B cell (primary cell): ENCODE data around the gene SAP130. TPM values are rescaled to one million over a fixed set of nuclear protein-coding genes. Genes with fewer than 3 reads are reported as not detected.

Experiments
- ATAC-seq: fragments of 200-7000 bp; cut with Tn5 transposase; one replicate; pipeline ENCODE4 v1.10.0; 2021; ENCODE audit warnings: low read depth, mild to moderate bottlenecking, moderate number of reproducible peaks, moderate library complexity
- CTCF ChIA-PET: fragments of 350-600 bp; sonication (Branson Sonifier 250); formaldehyde crosslinking; loops from one replicate; lab custom pipeline; 2021; ENCODE audit warnings: antibody characterized with exemption, inconsistent platforms; lab: Charles Lee
- POLR2A ChIA-PET: fragments of 350-600 bp; sonication (Branson Sonifier 250); formaldehyde crosslinking; loops from one replicate; lab custom pipeline; 2021; ENCODE audit warnings: antibody characterized with exemption; lab: Charles Lee
- DNase-seq: peaks from one replicate; pipeline ENCODE4 v3.0.0; 2013
- H2AFZ ChIP-seq: 2 replicates; pipeline ENCODE4 v1.6.1; 2012; ENCODE audit warnings: mild to moderate bottlenecking, low read depth, low read length; ENCODE audit not compliant: insufficient read depth, poor library complexity, severe bottlenecking
- H3K27ac ChIP-seq, 2 donors: 1 replicate in 1 of 2; 2 replicates in 1 of 2; pipeline ENCODE4 v1.5.1; 2012 to 2013; ENCODE audit warnings: low read length in 2 of 2, mild to moderate bottlenecking in 2 of 2, moderate library complexity in 1 of 2
- H3K27me3 ChIP-seq, 4 experiments: fragments of 200-600 bp in 1 of 4; sonication (generic) in 1 of 4; replicated peaks in 1 of 4; 1 replicate in 2 of 4; 2 replicates in 2 of 4; pipeline versions ENCODE4 v1.6.1 to v1.7.0; 2013 to 2016; ENCODE audit warnings: low read length in 3 of 4, mild to moderate bottlenecking in 2 of 4, mixed read lengths in 1 of 4, moderate library complexity in 1 of 4; ENCODE audit not compliant: insufficient read depth in 4 of 4, control insufficient read depth in 3 of 4; ENCODE audit errors: control extremely low read depth in 1 of 4
- H3K36me3 ChIP-seq, 2 experiments: replicated peaks in 1 of 2; 1 replicate in 1 of 2; 2 replicates in 1 of 2; pipeline versions ENCODE4 v1.6.1 to v1.7.1; 2013; ENCODE audit warnings: low read length in 1 of 2; ENCODE audit not compliant: insufficient read depth in 2 of 2, control insufficient read depth in 1 of 2; ENCODE audit errors: control extremely low read depth in 1 of 2, extremely low read depth in 1 of 2
- H3K4me1 ChIP-seq, 2 donors: fragments of 200-600 bp in 1 of 2; sonication (generic) in 1 of 2; 1 replicate in 1 of 2; 2 replicates in 1 of 2; pipeline versions ENCODE4 v1.5.1 to v1.6.1; 2013 to 2017; ENCODE audit warnings: low read length in 2 of 2; ENCODE audit not compliant: control insufficient read depth in 2 of 2, insufficient read depth in 2 of 2
- H3K4me2 ChIP-seq: replicated peaks from 2 replicates; pipeline ENCODE3; 2012; ENCODE audit warnings: mild to moderate bottlenecking, low read depth, low read length; ENCODE audit not compliant: poor library complexity, severe bottlenecking
- H3K4me3 ChIP-seq, 5 experiments: fragments of 200-600 bp in 1 of 5; sonication (generic) in 1 of 5; 1 replicate in 3 of 5; 2 replicates in 2 of 5; pipeline versions ENCODE4 v1.5.1 to v1.7.0; 2011 to 2016; ENCODE audit warnings: low read length in 4 of 5, mild to moderate bottlenecking in 4 of 5, low read depth in 2 of 5, control low read depth in 1 of 5, moderate library complexity in 1 of 5; ENCODE audit not compliant: insufficient read depth in 1 of 5; ENCODE audit errors: control extremely low read depth in 1 of 5, extremely low read depth in 1 of 5
- H3K79me2 ChIP-seq: fragments of 200-600 bp; sonication (generic); one replicate; pipeline ENCODE4 v1.6.0; 2016; ENCODE audit warnings: low read length; ENCODE audit not compliant: control insufficient read depth, insufficient read depth
- H3K9ac ChIP-seq: fragments of 200-600 bp; sonication (generic); 2 replicates; pipeline ENCODE4 v1.6.1; 2017; ENCODE audit warnings: mild to moderate bottlenecking, low read length, moderate library complexity
- H3K9me3 ChIP-seq, 3 donors: one replicate each; pipeline versions ENCODE4 v1.6.1 to v1.7.1; 2013; ENCODE audit warnings: low read length in 2 of 3; ENCODE audit not compliant: control insufficient read depth in 2 of 3, insufficient read depth in 1 of 3; ENCODE audit errors: control extremely low read depth in 1 of 3
- H4K20me1 ChIP-seq: 2 replicates; pipeline ENCODE4 v1.6.0; 2012; ENCODE audit warnings: mild to moderate bottlenecking, low read length; ENCODE audit not compliant: insufficient read depth, control insufficient read depth, poor library complexity, severe bottlenecking
- H3K27ac Mint-ChIP-seq: one replicate; pipeline ENCODE4 v1.8.0; 2021; ENCODE audit warnings: mixed read lengths
- H3K27me3 Mint-ChIP-seq: one replicate; pipeline ENCODE4 v1.8.0; 2021; ENCODE audit warnings: mixed read lengths
- H3K4me1 Mint-ChIP-seq: one replicate; pipeline ENCODE4 v1.8.0; 2021; ENCODE audit warnings: mixed read lengths
- H3K4me3 Mint-ChIP-seq: one replicate; pipeline ENCODE4 v1.8.0; 2021; ENCODE audit warnings: mixed read lengths
- H3K9me3 Mint-ChIP-seq: one replicate; pipeline ENCODE4 v1.8.0; 2022; ENCODE audit warnings: mixed read lengths; ENCODE audit not compliant: insufficient read depth
- CTCF ChIP-seq: fragments of 200-600 bp; IDR thresholded peaks from one replicate; pipeline ENCODE4 v1.8.0; 2022; ENCODE audit warnings: antibody characterized with exemption, mild to moderate bottlenecking
- EZH2 ChIP-seq: IDR thresholded peaks from 2 replicates; pipeline ENCODE4 v1.6.1; 2012; ENCODE audit warnings: borderline replicate concordance, low read depth, mild to moderate bottlenecking, moderate library complexity, low read length; ENCODE audit not compliant: insufficient read depth, poor library complexity, severe bottlenecking
- WGBS: methylation state at CpG from one replicate; pipeline ENCODE4 v1.1.5; 2013; ENCODE audit warnings: missing lambda C conversion rate; ENCODE audit not compliant: insufficient coverage; 5-methylcytosine and 5-hydroxymethylcytosine counted together
- intact Hi-C: fragments of 100-400 bp; cut with micrococcal nuclease; formaldehyde crosslinking; loops from one replicate; pipeline ENCODE4 v1.10.0; 2022
- polyA plus RNA-seq: library from polyadenylated mRNA; depleted of rRNA; stranded (reverse); fragments of >200 nt; gene quantifications from 2 replicates; pipeline ENCODE4 v1.2.3, GENCODE V29; 2012
- total RNA-seq, 2 donors: library from RNA; stranded (reverse); fragments of 120-200 nt in 1 of 2; gene quantifications; 1 replicate in 1 of 2; 2 replicates in 1 of 2; pipeline versions ENCODE4 v1.2.3 to v1.2.4, GENCODE V29; 2013 to 2022

Gene SAP130
- total and polyA plus RNA-seq, 2 donors (not counting 1 experiment from before 2014, with no cell fraction given): 13.4 to 40.1 TPM

DNA sequence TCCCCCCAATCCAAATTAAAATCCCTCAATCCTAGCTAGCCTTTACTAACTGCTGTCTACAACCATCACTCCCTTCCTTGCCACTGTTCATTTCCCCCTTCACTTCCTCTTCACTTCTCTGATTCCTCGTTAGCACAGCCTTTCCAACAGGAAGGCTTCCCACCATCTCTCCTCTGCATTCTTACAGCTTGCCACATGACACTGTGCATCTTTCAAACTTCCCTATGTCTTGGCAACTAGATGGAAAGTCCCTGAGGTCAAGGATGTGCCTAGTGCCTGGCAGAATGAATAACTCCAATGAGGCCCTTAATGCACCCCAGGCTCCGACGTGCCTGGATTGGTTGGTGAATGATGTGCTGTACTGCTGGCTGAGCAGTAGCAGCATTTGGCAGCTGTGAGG lies 15.2 kb downstream of the SAP130 start:
- peaks cover 29 to 79% of the 10 kb centered on the region in 2 experiments for H3K36me3 ChIP-seq
- H3K4me3 ChIP-seq: no peak overlapping the region
- TF ChIP-seq EZH2: no peak
- TF ChIP-seq CTCF: no peak
- H3K9ac ChIP-seq: no peak overlapping the region
- no peak overlapping the region for H3K27ac Mint-ChIP-seq
- no peaks in the 10 kb centered on the region for H3K79me2 ChIP-seq
- ChIA-PET CTCF (no interaction called here), POLR2A (interaction anchor here (0.6 kb wide), 1 partner anchor 151 kb away, joined by 5 read pairs; no protein-coding TSS in a partner anchor)
- intact Hi-C loops: no loop called here
- no peaks in the 10 kb centered on the region for H3K27me3 ChIP-seq
- DNase-seq: no peak
- H3K4me1 ChIP-seq: no peaks in the 10 kb centered on the region
- no peaks in the 10 kb centered on the region for H3K9me3 ChIP-seq
- no peaks in the 10 kb centered on the region for H3K4me1 Mint-ChIP-seq
- no peak overlapping the region for H3K4me2 ChIP-seq
- no peak overlapping the region for H3K4me3 Mint-ChIP-seq
- 94% methylated on average over 3 of the region's 3 CpGs for WGBS
- H3K27ac ChIP-seq: no peak overlapping the region
- no peak for ATAC-seq
- H3K9me3 Mint-ChIP-seq: no peaks in the 10 kb centered on the region
- no peaks in the 10 kb centered on the region for H4K20me1 ChIP-seq
- H3K27me3 Mint-ChIP-seq: no peaks in the 10 kb centered on the region
- H2AFZ ChIP-seq: no peak overlapping the region

GRCh38 chr2:128008074-128008672 lies 19.7 kb downstream of the SAP130 start:
- TF ChIP-seq CTCF: no peak
- TF ChIP-seq EZH2: no peak
- H3K27ac Mint-ChIP-seq: no peak overlapping the region
- H2AFZ ChIP-seq: no peak overlapping the region
- no peak for ATAC-seq
- H4K20me1 ChIP-seq: no peaks in the 10 kb centered on the region
- H3K27me3 ChIP-seq: no peaks in the 10 kb centered on the region
- no peak overlapping the region for H3K4me3 Mint-ChIP-seq
- H3K79me2 ChIP-seq: no peaks in the 10 kb centered on the region
- H3K4me1 ChIP-seq: no peaks in the 10 kb centered on the region
- ChIA-PET POLR2A (no interaction called here), CTCF (no interaction called here)
- H3K9ac ChIP-seq: no peak overlapping the region
- H3K4me1 Mint-ChIP-seq: no peaks in the 10 kb centered on the region
- DNase-seq: no peak
- H3K36me3 ChIP-seq: peaks cover 30 to 75% of the 10 kb centered on the region in 2 experiments
- H3K4me2 ChIP-seq: no peak overlapping the region
- H3K9me3 ChIP-seq: no peaks in the 10 kb centered on the region
- intact Hi-C loops: no loop called here
- H3K4me3 ChIP-seq: no peak overlapping the region
- no peak overlapping the region for H3K27ac ChIP-seq
- H3K27me3 Mint-ChIP-seq: no peaks in the 10 kb centered on the region
- no peaks in the 10 kb centered on the region for H3K9me3 Mint-ChIP-seq
- WGBS: 100% methylated on average over 2 of the region's 6 CpGs
